A549 treated with AZD9567 at 1 μM for 4 hours (cell line): ENCODE measurements around the gene CD34. TPM values are rescaled to one million over a fixed set of nuclear protein-coding genes. Genes with fewer than 3 reads are reported as not detected.

Experiments
- total RNA-seq: library from RNA; stranded (reverse); fragments of 200-300 nt; extraction: Qiagen RNA extraction; gene quantifications from 5 replicates; pipeline ENCODE4 v1.2.3, GENCODE V29; 2022; ENCODE audit not compliant: insufficient read depth

The CD34 gene, protein sequence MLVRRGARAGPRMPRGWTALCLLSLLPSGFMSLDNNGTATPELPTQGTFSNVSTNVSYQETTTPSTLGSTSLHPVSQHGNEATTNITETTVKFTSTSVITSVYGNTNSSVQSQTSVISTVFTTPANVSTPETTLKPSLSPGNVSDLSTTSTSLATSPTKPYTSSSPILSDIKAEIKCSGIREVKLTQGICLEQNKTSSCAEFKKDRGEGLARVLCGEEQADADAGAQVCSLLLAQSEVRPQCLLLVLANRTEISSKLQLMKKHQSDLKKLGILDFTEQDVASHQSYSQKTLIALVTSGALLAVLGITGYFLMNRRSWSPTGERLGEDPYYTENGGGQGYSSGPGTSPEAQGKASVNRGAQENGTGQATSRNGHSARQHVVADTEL
- total RNA-seq: 0.02 to 0.06 TPM in 2 of 5 replicates, not detected in the others

GRCh38 chr1:207910591-207911354, at the start of gene CD34:
Gene CD34, minus strand, starts transcription at chr1:207911125. Its CDS starts 45 bp downstream, at chr1:207911080.

Other genes with a start within 250 kb of the CD34 start
- 89.7 to 128 TPM (median 114 TPM) in 5 replicates for gene CD46, start 159.1 kb downstream of the CD34 start, total RNA-seq